ENCODE results near the gene LDLRAD3.

DNA sequence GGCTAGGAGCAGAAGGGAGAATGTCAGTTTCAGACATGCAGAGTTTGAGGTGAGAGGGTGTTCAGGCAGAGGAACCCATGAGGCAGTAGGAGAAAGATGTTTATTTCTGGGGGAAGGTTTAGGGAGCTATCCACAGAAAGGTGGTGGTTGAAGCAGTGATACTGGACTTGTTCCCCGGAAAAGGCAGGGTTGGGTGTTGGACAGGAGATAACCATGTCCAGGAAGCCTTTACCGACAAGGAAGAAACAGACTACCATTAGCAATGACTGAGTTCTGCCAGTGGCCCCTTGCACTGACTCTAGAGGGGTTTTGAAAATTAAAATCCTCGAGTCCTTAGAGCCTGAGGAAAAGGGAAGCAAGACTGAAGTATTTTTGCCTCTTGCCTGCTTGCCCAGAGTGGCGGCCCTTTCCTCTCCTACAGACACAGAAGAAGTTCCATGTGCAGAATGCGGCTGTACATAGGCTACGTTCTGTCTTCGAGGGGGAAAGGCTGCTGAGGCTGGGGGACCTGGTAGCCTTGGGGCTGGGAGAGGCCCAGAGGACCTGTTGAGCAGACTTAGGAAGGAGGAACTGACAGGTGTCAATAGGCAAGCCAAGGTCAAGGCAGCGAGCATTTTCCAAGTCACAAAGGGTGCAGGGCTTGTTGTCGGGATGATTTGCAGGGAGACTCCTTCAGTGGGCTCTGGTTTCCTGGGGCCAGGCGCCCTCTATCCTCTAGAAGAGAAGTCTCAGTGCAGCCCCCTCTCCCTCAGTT is 146.7 kb downstream of the LDLRAD3 start:
- TF ChIP-seq POLR2A (IDR thresholded peaks at IDR 0.05; ENCODE audit: borderline replicate concordance, extremely low read depth, insufficient read depth, insufficient read length) (no peak), POLR2AphosphoS5 (IDR thresholded peaks at IDR 0.05; ENCODE audit: low read depth, low read length) (no peak), TCF7L2 (IDR thresholded peaks at IDR 0.05; ENCODE audit: borderline replicate concordance, extremely low read depth, insufficient read depth, insufficient read length) (no peak), SP1 (IDR thresholded peaks at IDR 0.05; ENCODE audit: low read depth) (no peak), CEBPB (IDR thresholded peaks at IDR 0.05; ENCODE audit: low read depth) (no peak), JUND (IDR thresholded peaks at IDR 0.05) (no peak), SIN3A (IDR thresholded peaks at IDR 0.05; ENCODE audit: low read depth) (no peak)
- TF ChIP-seq, protein P1, sequence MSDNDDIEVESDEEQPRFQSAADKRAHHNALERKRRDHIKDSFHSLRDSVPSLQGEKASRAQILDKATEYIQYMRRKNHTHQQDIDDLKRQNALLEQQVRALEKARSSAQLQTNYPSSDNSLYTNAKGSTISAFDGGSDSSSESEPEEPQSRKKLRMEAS (IDR thresholded peaks at IDR 0.05): no peak
- TF ChIP-seq, protein P2, sequence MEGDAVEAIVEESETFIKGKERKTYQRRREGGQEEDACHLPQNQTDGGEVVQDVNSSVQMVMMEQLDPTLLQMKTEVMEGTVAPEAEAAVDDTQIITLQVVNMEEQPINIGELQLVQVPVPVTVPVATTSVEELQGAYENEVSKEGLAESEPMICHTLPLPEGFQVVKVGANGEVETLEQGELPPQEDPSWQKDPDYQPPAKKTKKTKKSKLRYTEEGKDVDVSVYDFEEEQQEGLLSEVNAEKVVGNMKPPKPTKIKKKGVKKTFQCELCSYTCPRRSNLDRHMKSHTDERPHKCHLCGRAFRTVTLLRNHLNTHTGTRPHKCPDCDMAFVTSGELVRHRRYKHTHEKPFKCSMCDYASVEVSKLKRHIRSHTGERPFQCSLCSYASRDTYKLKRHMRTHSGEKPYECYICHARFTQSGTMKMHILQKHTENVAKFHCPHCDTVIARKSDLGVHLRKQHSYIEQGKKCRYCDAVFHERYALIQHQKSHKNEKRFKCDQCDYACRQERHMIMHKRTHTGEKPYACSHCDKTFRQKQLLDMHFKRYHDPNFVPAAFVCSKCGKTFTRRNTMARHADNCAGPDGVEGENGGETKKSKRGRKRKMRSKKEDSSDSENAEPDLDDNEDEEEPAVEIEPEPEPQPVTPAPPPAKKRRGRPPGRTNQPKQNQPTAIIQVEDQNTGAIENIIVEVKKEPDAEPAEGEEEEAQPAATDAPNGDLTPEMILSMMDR (IDR thresholded peaks at IDR 0.05 in 2 of 3, conservative IDR thresholded peaks at IDR 0.05 in 1 of 3; ENCODE audit: borderline replicate concordance in 1 of 3, insufficient read depth in 1 of 3, low read depth in 2 of 3, low read length in 2 of 3): no peak
- TF ChIP-seq, protein P3, sequence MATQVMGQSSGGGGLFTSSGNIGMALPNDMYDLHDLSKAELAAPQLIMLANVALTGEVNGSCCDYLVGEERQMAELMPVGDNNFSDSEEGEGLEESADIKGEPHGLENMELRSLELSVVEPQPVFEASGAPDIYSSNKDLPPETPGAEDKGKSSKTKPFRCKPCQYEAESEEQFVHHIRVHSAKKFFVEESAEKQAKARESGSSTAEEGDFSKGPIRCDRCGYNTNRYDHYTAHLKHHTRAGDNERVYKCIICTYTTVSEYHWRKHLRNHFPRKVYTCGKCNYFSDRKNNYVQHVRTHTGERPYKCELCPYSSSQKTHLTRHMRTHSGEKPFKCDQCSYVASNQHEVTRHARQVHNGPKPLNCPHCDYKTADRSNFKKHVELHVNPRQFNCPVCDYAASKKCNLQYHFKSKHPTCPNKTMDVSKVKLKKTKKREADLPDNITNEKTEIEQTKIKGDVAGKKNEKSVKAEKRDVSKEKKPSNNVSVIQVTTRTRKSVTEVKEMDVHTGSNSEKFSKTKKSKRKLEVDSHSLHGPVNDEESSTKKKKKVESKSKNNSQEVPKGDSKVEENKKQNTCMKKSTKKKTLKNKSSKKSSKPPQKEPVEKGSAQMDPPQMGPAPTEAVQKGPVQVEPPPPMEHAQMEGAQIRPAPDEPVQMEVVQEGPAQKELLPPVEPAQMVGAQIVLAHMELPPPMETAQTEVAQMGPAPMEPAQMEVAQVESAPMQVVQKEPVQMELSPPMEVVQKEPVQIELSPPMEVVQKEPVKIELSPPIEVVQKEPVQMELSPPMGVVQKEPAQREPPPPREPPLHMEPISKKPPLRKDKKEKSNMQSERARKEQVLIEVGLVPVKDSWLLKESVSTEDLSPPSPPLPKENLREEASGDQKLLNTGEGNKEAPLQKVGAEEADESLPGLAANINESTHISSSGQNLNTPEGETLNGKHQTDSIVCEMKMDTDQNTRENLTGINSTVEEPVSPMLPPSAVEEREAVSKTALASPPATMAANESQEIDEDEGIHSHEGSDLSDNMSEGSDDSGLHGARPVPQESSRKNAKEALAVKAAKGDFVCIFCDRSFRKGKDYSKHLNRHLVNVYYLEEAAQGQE (IDR thresholded peaks at IDR 0.05; ENCODE audit: low read depth): no peak
- TF ChIP-seq, protein P4, sequence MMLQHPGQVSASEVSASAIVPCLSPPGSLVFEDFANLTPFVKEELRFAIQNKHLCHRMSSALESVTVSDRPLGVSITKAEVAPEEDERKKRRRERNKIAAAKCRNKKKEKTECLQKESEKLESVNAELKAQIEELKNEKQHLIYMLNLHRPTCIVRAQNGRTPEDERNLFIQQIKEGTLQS (IDR thresholded peaks at IDR 0.05): no peak
